ENCODE results near the gene PTPRN. TPM values are rescaled to one million over a fixed set of nuclear protein-coding genes. Genes with fewer than 3 reads are reported as not detected.

Gene PTPRN
- total and polyA plus RNA-seq, 9 of the 15 experiments (the other 6 are each of a cell fraction or from before 2014, with no cell fraction given): 0.15 to 2.4 (median 0.43) TPM; not detected in 1

GRCh38 chr2:219269362-219270054 is 39.7 kb downstream of the PTPRN start:
- 0 out of 3 replicates have a peak, but pooled peaks have one; percentile 19 for ATAC-seq
- ChIA-PET CTCF (ENCODE audit: low intra/inter-chr PET ratio) (no interaction called here), POLR2A (interaction anchor here (2.1 kb wide), 1 partner anchor 8 kb away, joined by 7 read pairs; no protein-coding TSS in a partner anchor)
- no peak for FAIRE-seq
- Histone ChIP-seq H3K27me3 (ENCODE audit: control insufficient read depth in 2 of 2, insufficient read depth in 2 of 2, low read length in 2 of 2) (no peaks in the 10 kb centered on the region), H3K4me3 (no peak overlapping the region), H2AFZ (ENCODE audit: low read depth, low read length) (peak overlapping the region; percentile 19; the same call in 1 of the 2 replicates), H4K20me1 (replicated peaks; ENCODE audit: control insufficient read depth, insufficient read depth, low read length) (no peaks in the 10 kb centered on the region), H3K36me3 (ENCODE audit: control insufficient read depth, insufficient read depth, low read length) (no peaks in the 10 kb centered on the region), H3K9ac (ENCODE audit: insufficient read depth in 1 of 2, low read depth in 2 of 2, low read length in 2 of 2) (no peak overlapping the region; a peak in 1 of 4 replicates), H3K27ac (ENCODE audit: extremely low read depth, low read depth, low read length) (no peak overlapping the region), H3K4me2 (ENCODE audit: insufficient read depth, low read length) (no peak overlapping the region), H3K79me2 (ENCODE audit: control insufficient read depth, insufficient read depth, low read length) (no peaks in the 10 kb centered on the region), H3K9me3 (replicated peaks; ENCODE audit: control insufficient read depth, insufficient read depth, low read depth, low read length) (no peaks in the 10 kb centered on the region), H3K4me1 (replicated peaks in 1 of 2; ENCODE audit: control insufficient read depth in 2 of 2, insufficient read depth in 2 of 2, low read length in 2 of 2) (peaks cover 4 to 10% of the 10 kb centered on the region in 2 experiments; a peak in 3 of 5 replicates), H3K9me1 (ENCODE audit: control insufficient read depth, insufficient read depth, low read length) (no peaks in the 10 kb centered on the region)
- intact Hi-C loops (cut with micrococcal nuclease): no loop called here
- in situ Hi-C loops (cut with MboI): no loop called here
- WGBS (ENCODE audit: insufficient coverage, low coverage, missing lambda C conversion rate): 13% methylated on average over 8 of the region's 8 CpGs
- TF ChIP-seq NFIC (IDR thresholded peaks at IDR 0.05): peak; percentile 81
- TF ChIP-seq TARDBP (IDR thresholded peaks at IDR 0.05): no peak
- no peak for DNase-seq (ENCODE audit: extremely low read depth in 1 of 4, low spot score in 3 of 4)
- BruUV-seq (replicated peaks): no TSS peak

- H4K20me1 ChIP-seq (replicated peaks; ENCODE audit: control insufficient read depth, insufficient read depth, low read length): no peaks in the 10 kb centered on the region
- H3K27ac ChIP-seq (ENCODE audit: extremely low read depth, low read depth, low read length): no peak overlapping the region
- H3K4me3 ChIP-seq: no peak overlapping the region
- no peak for ATAC-seq
- no peaks in the 10 kb centered on the region for H3K79me2 ChIP-seq (ENCODE audit: control insufficient read depth, insufficient read depth, low read length)
- CTCF ChIA-PET (ENCODE audit: low intra/inter-chr PET ratio): no interaction called here
- FAIRE-seq: no peak
- in situ Hi-C loops (cut with MboI): no loop called here
- POLR2A ChIA-PET: no interaction called here
- TF ChIP-seq KLF1 (tag; IDR thresholded peaks at IDR 0.05) (no peak), DNMT1 (IDR thresholded peaks at IDR 0.05) (no peak), POLR2H (tag; IDR thresholded peaks at IDR 0.05; ENCODE audit: low read depth) (no peak), ARHGAP35 (IDR thresholded peaks at IDR 0.05; ENCODE audit: partially characterized antibody) (no peak)
- no TSS peak for BruUV-seq (replicated peaks)
- H2AFZ ChIP-seq (ENCODE audit: low read depth, low read length): no peak overlapping the region
- H3K9ac ChIP-seq (ENCODE audit: insufficient read depth in 1 of 2, low read depth in 2 of 2, low read length in 2 of 2): no peak overlapping the region
- H3K4me2 ChIP-seq (ENCODE audit: insufficient read depth, low read length): no peak overlapping the region
- no peaks in the 10 kb centered on the region for H3K27me3 ChIP-seq (ENCODE audit: control insufficient read depth in 2 of 2, insufficient read depth in 2 of 2, low read length in 2 of 2)
- WGBS (ENCODE audit: insufficient coverage, low coverage, missing lambda C conversion rate): 91% methylated on average over 1 of the region's 2 CpGs
- H3K9me3 ChIP-seq (replicated peaks; ENCODE audit: control insufficient read depth, insufficient read depth, low read depth, low read length): no peaks in the 10 kb centered on the region
- H3K36me3 ChIP-seq (ENCODE audit: control insufficient read depth, insufficient read depth, low read length): no peaks in the 10 kb centered on the region
- intact Hi-C loops (cut with micrococcal nuclease): no loop called here
- no peak for DNase-seq (ENCODE audit: extremely low read depth in 1 of 4, low spot score in 3 of 4)
- peaks cover 4 to 9% of the 10 kb centered on the region in 2 experiments; a peak in 3 of 5 replicates for H3K4me1 ChIP-seq (replicated peaks in 1 of 2; ENCODE audit: control insufficient read depth in 2 of 2, insufficient read depth in 2 of 2, low read length in 2 of 2)
- no peaks in the 10 kb centered on the region for H3K9me1 ChIP-seq (ENCODE audit: control insufficient read depth, insufficient read depth, low read length)
These were observed 40.9 kb downstream of the PTPRN start for GRCh38 chr2:219268294-219268693.
